GM10248 (cell line): ENCODE results near the gene STRA8.

Experiments
- CTCF ChIA-PET: fragments of 300-600 bp; sonication (Branson Sonifier 250); formaldehyde crosslinking; extraction: SDS; loops from one replicate; lab custom pipeline; 2021; ENCODE audit warnings: antibody characterized with exemption; lab: Yijun Ruan, JAX
- POLR2A ChIA-PET: fragments of 350-650 bp; sonication (Branson Sonifier 250); formaldehyde crosslinking; extraction: SDS; loops from one replicate; lab custom pipeline; 2020; ENCODE audit warnings: antibody characterized with exemption; lab: Yijun Ruan, JAX
- DNase-seq: peaks from one replicate; pipeline ENCODE4 v3.0.0; 2012; ENCODE audit errors: extremely low spot score
- CTCF ChIP-seq: IDR thresholded peaks from 2 replicates; pipeline ENCODE4 v1.5.1; 2012; ENCODE audit warnings: mild to moderate bottlenecking, low read depth; ENCODE audit errors: extremely low read depth, missing control alignments, control extremely low read depth

STRA8 gene

GRCh38 chr7:135195156-135195555 is 38.5 kb upstream of the STRA8 start:
- ChIA-PET POLR2A (no interaction called here), CTCF (interaction anchor here (0.9 to 4.3 kb wide), 3 partner anchors 8 to 25 kb away, joined by 3 to 17 read pairs (median 13); partner anchors contain the start of gene CYREN)
- DNase-seq = no peak
- no peak for TF ChIP-seq CTCF

- ChIA-PET POLR2A (no interaction called here), CTCF (interaction anchor here (1.4 to 4.3 kb wide), 4 partner anchors 8 to 26 kb away, joined by 6 to 17 read pairs (median 14); partner anchors contain the start of gene CYREN)
- no peak for DNase-seq
- TF ChIP-seq CTCF = no peak
Measured at GRCh38 chr7:135195968-135196629, 37.5 kb upstream of the STRA8 start.

GRCh38 chr7:135197343-135197742 is 36.3 kb upstream of the STRA8 start:
- no peak for DNase-seq
- CTCF ChIA-PET = interaction anchor here (1.0 to 4.3 kb wide), 4 partner anchors 9 to 210 kb away, joined by 3 to 17 read pairs (median 10); partner anchors contain the start of gene CYREN
- no peak for TF ChIP-seq CTCF
- POLR2A ChIA-PET = interaction anchor here (0.9 kb wide), 1 partner anchor 11 kb away, joined by 3 read pairs; no protein-coding TSS in a partner anchor

- ChIA-PET POLR2A (interaction anchor here (0.9 kb wide), 1 partner anchor 11 kb away, joined by 3 read pairs; no protein-coding TSS in a partner anchor), CTCF (interaction anchor here (0.7 to 4.3 kb wide), 8 partner anchors 10 to 211 kb away, joined by 3 to 17 read pairs (median 3); partner anchors contain the start of gene CYREN)
- DNase-seq = no peak
- no peak for TF ChIP-seq CTCF
Measured at GRCh38 chr7:135197906-135198655, 35.6 kb upstream of the STRA8 start.

- no peak for TF ChIP-seq CTCF
Measured at GRCh38 chr7:135199439-135199838, 34.2 kb upstream of the STRA8 start.

GRCh38 chr7:135200821-135201331 is 32.8 kb upstream of the STRA8 start:
- no peak for TF ChIP-seq CTCF
- POLR2A ChIA-PET = no interaction called here
- no peak for DNase-seq
- CTCF ChIA-PET = interaction anchor here (1.1 to 1.3 kb wide), 2 partner anchors 9 to 12 kb away, joined by 6 to 7 read pairs; no protein-coding TSS in a partner anchor

More at GRCh38 chr7:135199439-135199838, 34.2 kb upstream of the STRA8 start:
- ChIA-PET CTCF (interaction anchor here (4.0 kb wide), 1 partner anchor 12 kb away, joined by 16 read pairs; no protein-coding TSS in a partner anchor), POLR2A (no interaction called here)
- DNase-seq = no peak
